Measurements from ENCODE around the gene NR2F2.

Gene NR2F2

DNA sequence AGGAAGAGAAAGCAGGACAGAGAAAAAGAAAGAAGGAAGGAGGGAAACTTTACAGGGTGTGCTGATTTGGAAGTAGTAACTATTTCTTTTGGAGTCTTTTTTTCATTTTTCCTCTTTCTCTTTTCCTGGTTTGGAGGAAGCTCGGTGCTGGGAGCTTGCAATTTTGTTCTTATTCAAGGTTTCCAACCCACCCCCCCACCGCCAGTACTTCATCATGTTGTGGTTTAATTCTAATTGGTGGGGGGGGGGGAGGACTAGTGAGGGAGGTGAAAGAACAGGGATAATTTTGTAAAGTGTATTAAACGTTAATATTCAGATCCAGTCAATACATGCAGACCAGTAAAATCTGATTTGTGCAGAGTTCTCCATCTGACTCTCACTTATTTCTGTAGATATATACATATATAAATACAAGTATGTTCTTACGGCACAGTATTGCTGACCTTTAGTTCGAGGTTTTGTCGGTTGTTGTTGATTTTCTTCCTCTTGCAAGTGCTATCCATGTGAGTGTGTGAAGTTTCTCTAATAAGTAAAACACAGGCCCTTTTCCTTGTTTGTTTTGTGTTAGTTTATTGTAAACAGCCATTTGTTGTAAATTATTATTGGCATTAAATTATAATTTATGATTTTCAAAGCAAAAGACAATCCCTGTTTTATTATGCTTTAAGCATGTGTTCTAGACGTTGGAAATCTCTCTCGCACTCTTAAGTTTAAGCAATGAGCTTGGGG lies 9.3 kb downstream of the NR2F2 start:
- DNase-seq: peak in 1 of 42 donors; percentile 13
- intact Hi-C loops (cut with DNase I): loop anchor here (10.0 kb wide), 1 partner anchor 1075 kb away; no protein-coding TSS in a partner anchor

DNA sequence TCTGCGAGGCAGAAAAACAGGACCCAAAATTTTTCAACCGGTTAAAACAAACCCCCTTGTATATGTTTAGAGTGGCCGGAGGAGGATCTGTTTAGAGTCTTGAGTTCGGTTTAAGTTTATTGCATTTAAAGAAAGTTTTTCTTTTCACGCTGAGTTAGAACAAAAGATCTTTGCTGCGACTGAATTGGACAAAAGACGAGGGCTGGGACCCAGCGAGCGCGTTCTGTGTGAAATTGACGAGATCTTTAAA lies 9.8 kb downstream of the NR2F2 start:
- DNase-seq: no peak
- intact Hi-C loops (cut with DNase I): loop anchor here (10.0 kb wide), 1 partner anchor 1075 kb away; no protein-coding TSS in a partner anchor

DNA sequence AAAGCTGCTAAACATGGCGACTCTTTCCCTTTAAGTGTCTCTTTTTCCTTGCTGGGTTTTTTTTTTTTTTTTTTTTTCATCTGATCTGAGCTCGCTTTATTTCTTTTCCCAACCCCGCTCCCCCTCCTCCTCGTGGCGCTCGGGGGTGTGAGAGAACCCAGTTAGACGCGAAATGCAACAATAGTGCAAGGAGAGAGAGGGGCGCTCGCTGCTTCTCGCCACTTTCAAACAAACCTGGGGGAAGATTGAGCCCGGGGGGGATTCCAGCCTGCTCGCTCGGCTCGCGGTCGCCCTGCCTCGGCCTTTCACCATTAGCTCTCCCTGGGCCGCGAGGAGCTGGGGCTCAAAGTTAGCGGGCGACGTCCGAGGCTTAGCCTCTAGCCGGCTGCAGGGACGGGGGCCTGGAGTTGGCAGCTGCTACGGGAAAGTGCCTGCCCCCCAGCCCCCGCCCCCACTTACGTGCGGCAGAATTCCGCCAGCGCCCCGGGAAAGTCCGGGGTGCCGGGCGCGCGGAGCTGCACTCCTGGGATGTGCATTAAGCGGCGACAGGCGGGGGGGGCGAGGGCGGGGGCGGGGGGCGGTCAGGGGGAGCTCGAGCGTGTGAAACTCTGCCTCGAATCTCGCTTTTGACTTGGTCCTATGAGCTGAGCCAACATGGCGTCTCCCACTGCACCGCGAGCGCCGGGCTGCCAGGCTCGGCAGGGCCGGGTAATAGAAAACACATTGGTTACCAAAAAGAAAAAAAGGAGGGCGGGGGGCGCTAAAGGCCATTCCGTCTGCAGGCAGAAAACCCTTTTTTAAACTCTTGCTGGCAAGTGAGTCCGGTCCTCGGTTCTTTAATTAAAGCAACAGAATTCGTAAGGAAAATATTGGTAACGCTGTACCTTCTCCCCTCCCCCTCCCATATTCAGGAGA lies 10.4 kb downstream of the NR2F2 start:
- intact Hi-C loops (cut with DNase I): loop anchor here (10.0 kb wide), 1 partner anchor 1076 kb away; no protein-coding TSS in a partner anchor

DNA sequence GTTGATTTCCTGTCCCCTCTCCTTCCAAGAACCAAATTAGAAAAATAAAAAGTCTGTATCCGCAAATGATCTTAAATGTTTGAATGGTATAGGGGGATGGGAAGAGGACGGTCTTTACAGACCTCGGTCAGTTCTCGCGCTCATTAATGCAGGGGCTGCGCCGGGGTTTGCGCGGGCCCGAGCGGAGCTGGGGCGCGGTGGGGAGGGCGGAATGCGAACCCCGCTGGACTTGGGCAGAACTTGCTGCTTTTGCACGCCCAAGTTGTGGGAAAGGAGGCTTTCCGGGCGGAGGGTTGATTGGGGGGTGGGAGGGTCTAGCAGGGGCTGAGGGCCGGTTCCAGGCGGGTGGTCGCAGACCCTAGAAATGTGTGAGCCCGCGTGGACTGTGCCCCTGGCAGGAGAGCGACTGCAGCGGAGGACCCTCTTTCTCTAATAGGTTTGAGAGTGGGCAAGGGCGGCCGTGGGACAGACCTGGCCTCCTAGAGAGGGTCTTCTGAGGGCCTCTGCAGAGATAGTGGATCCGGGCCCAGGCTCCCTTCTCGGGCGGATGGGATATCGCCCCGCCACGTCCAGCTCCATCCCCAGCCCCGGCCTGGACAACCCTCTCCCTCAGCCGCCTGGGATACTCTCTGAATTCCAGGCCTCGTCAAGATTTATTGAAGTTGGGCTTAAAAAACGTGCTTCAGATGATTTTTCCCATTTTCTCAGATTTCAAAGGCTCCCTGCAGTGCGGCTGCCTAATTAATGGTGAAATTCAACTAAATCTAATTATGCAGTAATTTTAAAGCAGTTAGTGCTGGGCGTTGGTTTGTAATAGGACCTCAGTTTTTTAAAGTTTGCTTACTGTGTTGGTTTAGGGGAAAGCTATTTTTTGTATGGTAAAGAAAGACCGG lies 11.3 kb downstream of the NR2F2 start:
- DNase-seq: peak in 3 of 42 donors; percentile 9 to 41 (median 35)
- intact Hi-C loops (cut with DNase I): loop anchor here (10.0 kb wide), 1 partner anchor 1077 kb away; no protein-coding TSS in a partner anchor

More for the DNA sequence above, 10.4 kb downstream of the NR2F2 start:
- peak in 4 of 42 donors; percentile 36 to 48 (median 40) for DNase-seq

DNA sequence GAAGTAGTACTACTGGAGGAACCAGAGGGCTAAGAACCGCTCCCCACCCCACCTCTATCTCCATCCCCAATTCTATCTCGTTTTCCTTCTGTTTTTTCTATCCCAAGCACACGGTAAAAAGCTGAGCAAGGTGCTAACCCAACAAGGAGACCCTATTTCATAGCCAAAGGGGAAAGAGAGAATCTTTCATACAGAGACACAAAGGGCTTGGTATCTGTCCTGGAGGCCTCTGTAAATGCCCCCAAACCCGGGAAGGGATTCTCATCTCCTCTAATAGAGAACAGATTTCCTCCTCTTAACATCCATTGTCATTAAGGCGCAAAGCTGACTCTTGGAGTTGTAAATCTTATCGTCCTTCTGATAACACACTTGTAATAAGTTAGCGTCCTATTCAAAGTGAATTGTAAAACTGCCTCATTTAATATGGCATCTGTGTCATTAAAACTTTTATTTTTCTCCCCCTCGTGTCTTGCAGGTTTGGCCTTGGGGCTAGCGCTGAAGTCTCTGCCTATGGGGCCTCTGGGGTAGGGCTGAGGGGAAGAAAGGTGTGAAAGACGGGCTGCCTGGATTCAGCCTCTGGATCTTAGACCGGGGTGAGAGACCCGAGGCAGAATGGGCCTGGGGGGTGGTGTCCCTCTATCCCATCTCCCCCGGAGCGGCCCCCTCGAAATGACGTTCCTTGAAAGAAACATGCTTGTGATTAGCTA lies 12.1 kb downstream of the NR2F2 start:
- peak in 2 of 42 donors; percentile 5 to 37 for DNase-seq
- intact Hi-C loops (cut with DNase I): loop anchor here (10.0 kb wide), 1 partner anchor 1078 kb away; no protein-coding TSS in a partner anchor

DNA sequence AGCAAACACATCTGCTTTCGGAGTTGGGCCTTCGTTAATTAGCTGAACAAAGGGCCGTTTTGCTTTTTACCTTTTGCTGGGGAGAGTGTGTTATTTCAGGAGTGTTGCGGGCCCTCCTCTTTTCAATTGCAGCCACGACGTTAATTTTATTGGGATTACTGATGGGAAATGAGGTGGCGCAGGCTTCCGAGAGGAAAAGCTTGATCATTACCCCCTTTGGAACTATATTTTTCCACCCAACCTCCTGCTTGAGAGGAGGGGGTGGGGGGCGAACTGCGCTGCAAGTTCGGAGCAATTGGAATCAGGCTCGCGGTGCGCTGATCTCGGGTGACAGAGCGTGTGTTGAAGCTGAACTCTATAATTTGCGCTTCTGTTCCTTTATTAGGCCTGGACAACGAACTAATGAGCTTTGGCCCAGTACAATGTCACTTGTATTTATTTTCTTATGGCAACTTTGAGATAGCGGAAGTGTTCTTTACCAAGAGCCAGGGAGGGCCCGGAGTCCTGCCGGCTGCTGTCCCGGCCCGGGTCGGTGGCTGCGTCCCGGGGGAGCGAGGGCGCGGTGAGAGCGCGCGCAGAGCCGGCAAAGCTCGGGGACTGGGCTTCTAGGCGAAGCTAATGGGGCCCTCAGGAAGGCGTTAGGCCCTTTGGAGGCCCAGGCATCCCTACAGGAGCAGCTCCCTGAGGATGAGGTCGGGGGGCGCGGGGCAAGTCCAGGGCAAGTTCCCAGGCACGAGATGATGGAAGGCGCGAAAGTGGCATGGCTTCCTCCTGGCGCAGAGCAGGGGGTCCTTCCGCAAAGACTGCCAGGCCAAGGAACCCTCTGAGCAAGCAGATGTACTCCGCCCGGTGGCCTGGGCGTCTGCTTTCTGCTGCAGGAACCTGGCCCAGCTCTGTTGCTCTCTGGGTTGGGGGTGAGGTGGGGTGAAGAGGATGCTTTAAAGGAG lies 12.9 kb downstream of the NR2F2 start:
- intact Hi-C loops (cut with DNase I): loop anchor here (10.0 kb wide), 1 partner anchor 1079 kb away; no protein-coding TSS in a partner anchor
- DNase-seq: peak in 1 of 42 donors; percentile 4

DNA sequence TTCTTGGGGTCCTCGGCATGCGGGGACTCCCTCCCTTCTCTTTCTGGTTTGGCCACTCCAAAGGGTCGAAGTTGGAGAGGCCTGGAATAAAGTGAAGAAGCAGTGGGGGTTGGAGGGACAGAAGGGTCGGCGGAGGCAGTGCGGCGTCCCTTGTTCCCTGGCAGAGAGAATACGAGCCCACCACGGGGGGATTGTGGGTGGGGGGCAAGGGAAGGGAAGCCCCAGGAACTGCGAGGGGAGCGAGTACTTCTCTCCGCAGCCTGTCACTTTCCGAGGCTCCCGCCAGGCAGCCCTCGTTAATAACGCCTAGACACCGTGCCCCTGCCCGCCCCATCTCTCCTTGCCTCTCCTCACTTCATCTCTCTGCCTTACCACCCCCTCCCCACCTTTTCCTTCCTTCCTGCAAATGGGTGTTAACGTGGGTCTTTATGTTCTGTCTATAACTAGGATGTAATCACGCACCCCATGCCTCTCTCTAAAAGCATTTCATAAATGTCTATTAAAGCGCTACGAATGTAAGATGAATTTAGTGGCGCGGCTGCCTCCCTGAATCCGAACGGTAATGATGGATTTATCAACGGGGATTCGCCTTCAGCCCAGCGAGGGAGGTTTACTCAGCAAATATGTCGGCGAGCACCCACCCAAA lies 13.7 kb downstream of the NR2F2 start:
- intact Hi-C loops (cut with DNase I): loop anchor here (10.0 kb wide), 1 partner anchor 1079 kb away; no protein-coding TSS in a partner anchor

DNA sequence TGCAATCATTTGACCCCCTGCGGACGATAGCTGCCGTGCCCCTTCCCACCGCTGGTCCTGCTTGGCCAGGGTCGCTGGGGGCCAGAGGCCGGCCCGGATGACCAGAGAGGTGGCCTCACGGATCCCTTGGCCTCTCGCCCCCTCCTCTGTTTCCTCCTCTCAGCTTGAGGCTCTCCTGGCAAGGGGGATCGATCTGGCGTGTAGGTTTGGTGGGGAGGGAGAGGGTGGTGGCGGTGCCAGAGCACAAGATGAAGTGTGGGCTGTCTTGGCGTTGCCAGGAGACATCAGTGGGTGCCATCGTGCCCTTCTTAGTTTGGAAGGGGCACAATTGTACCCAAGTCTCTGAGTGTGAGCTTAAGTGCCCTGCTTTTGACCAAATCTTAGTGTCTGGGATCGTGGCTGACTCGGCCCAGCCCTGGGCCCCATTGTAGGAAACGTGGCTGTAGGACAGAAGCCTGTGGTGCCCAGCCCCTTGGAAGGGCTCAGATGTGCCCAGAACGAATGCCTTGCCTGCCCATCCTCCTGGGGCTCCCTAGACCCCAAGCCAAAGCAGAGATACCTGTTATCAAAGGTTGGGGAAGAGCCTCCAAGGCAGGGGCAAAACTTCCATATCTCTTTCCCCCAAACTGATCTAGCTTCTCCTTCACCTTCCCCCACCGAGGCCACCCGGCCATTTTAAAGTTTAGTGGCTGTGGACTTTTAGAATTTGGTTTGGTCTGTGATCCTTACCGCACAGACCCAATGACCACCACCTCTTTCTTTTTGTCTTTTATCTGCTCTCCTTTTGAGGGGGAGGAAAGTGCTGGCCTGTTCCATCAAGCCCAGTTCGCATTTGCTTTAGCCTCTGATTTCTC lies 14.4 kb downstream of the NR2F2 start:
- intact Hi-C loops (cut with DNase I): loop anchor here (10.0 kb wide), 1 partner anchor 1080 kb away; no protein-coding TSS in a partner anchor
- no peak for DNase-seq

More for the DNA sequence above, 13.7 kb downstream of the NR2F2 start:
- DNase-seq: no peak

DNA sequence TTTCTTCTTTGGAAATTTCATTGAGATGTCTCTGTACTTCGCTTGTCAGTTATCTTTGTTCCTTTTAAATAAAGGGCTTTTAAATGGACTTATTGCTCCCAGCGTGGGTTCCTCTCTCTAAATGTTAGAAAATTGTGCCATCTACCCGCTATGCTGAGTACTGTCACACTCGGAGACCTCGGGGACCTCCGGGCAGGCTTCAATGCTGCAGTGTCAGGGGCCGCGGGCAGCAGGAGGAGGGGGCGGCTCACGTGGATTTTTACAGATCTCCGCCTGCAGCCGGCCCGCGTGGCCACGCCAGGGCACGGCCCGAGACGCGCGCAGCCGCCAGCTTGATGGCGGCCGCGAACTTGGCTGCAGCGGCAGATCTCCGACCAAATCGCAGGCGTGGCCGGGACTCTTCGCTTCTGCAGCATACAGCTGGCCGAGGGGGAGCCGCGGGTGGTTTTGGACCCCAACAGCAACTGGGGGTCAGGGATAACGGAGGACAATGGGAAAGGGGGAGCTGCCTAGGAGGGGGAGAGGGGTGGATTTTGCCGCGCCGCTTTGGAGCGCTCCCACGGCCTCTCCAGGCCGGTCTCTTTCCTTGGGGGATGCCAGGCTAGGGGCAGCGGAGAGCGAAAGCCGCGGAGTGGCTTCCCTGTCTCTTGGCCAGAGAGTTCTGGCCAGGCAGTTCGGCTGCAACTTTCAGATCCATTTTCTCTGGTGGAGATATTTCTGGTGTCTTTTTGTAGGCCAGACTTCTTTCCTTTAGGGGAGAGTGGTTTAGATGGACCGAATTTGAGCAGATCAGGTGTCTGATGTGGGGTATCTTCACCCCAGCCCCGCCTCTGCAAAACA lies 15.3 kb downstream of the NR2F2 start:
- intact Hi-C loops (cut with DNase I): loop anchor here (10.0 kb wide), 1 partner anchor 1081 kb away; no protein-coding TSS in a partner anchor

DNA sequence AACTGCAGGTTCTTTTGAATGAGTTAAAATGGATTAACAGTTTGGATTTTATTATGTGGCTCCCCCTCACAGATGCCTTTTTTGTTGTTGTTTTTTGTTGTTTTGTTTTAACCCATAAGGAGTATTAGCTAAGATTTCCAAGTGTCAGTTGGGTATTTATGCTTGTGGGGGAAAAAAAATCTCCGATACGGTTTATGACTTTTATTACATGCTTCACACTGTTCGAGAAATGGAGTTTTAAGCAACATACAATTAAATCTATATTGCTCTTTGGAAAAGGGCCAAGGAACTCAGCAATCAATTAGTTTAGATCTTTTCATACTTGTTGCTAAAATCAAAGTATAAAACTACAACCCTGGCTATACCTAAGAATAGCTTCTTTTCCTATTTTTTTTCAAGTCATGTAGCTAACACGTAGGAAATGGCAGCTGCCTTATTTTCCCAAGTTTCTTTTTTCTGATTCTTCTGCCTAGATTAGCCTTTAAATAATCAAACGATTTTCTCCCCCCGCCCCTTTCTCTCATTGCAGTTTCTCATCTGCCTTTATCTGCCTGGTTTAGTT lies 16.0 kb downstream of the NR2F2 start:
- intact Hi-C loops (cut with DNase I): loop anchor here (10.0 kb wide), 1 partner anchor 1082 kb away; no protein-coding TSS in a partner anchor
- no peak for DNase-seq

More for the DNA sequence above, 15.3 kb downstream of the NR2F2 start:
- DNase-seq: peak in 40 of 42 donors; percentile 40 to 81 (median 62)

DNA sequence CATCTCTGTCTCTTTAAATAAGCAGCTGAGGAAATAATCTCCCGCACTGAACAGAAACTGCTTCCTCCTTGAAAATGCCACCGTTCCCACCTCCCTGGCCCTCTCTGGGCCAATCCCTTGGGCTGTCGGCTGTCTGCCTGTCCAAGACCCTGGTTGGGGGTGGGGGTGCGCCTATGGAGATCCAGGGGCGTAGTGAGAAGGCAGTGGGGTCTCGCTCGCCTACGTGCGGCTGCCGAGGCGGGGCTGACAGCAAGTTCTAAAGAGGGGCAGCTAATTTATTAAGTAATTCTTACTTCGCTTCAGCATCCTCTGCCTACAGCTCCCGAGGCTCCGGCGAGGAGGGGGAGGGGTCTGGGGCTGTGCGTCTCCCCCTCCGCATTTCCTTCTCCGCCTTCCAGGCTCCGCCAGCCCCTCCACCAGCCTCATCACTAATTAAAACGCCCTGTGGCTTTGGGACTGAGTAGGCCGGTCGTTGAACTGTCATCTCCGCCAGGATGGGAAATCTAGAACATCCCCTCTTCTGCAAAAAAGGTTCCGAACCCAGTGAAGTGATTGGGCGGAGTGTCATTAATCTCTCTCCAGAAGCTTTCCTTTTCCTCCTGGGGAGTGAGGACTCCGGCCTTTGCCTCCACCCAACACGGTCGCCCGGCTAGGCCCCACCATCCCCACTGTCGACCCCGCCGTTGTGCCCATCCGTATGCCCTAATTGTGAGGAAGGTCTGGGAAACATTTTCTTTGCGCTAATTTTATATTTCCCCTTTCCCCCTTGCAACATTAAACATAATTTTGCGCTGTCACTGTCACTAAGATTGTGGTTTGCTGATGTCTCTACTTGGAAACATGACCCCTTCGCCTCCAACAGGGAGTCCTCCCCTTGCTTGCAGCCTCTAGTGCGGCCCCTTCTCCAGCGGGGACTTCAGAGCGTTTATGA lies 16.9 kb downstream of the NR2F2 start:
- no peak for DNase-seq
- intact Hi-C loops (cut with DNase I): loop anchor here (10.0 kb wide), 1 partner anchor 1083 kb away; no protein-coding TSS in a partner anchor

DNA sequence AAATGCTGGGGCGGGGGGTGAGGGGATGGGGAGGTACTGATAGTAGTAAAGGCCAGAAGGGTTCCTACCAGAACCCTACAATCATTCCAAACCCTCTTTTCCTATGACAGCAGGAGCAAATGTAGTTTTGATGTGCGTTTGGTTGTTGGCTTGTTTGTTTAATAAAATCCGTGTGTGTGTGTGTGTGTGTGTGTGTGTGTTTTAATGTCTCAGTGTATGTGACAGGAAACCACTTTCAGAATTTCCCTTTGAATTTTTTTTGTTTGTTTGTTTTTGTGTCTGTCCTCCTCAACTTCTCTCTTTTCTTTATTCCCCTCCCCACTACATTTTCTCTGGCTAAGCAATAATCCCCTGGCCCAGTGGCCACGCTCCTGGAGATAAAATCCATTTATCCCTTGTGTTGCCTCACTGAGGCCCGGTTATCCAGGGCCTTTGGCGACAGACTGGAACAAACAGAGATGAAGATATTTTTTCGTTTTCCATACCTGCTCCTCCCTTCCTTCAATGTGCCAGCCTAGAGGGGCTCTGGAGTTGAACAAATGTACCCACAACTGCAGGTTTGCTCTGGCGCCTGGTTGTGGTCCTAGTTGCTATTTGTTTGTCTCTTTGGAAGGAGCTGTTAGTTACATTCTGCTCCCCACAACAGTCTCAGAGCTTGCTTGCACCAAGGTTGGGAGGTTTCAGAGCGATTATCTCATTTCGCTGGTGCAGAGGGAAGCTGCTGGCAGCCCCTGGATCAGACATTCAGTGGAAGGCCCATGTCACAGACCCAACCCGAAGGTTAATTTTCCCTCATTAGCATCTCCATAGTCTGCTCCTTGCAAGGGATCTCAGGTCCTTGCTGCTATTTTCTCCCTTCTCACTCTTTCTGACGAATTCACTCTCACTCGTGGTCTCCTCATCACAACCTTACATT lies 17.9 kb downstream of the NR2F2 start:
- no peak for DNase-seq
- intact Hi-C loops (cut with DNase I): loop anchor here (10.0 kb wide), 1 partner anchor 1084 kb away; no protein-coding TSS in a partner anchor

Data from head of caudate nucleus (tissue), 42 donors.